ENCODE data around the gene TOX3.

TOX3 gene

GRCh38 chr16:52398021-52398420 lies 148.9 kb downstream of the TOX3 start:
- no peak for DNase-seq (ENCODE audit: low read depth)

GRCh38 chr16:52393448-52393847 lies 153.5 kb downstream of the TOX3 start:
- DNase-seq (ENCODE audit: low read depth) = no peak

- no peak for DNase-seq (ENCODE audit: low read depth)
These were observed 157.9 kb downstream of the TOX3 start for GRCh38 chr16:52389045-52389444.

Measured in HS-5 (cell line).